WTC11 (cell line): ENCODE data around the gene MLPH. TPM values are rescaled to one million over a fixed set of nuclear protein-coding genes. Genes with fewer than 3 reads are reported as not detected.

ENCODE experiments used
- ATAC-seq: fragments of 200-7000 bp; cut with Tn5 transposase; 2 replicates; pipeline ENCODE4 v1.10.0; 2021; ENCODE audit warnings: mild to moderate bottlenecking, moderate library complexity
- CTCF ChIA-PET: fragments of 300-600 bp; sonication (Branson Sonifier 250); formaldehyde crosslinking; loops from one replicate; lab custom pipeline; 2021; ENCODE audit warnings: antibody characterized with exemption; lab: Charles Lee
- POLR2A ChIA-PET: fragments of 350-600 bp; sonication (Branson Sonifier 250); formaldehyde crosslinking; loops from one replicate; lab custom pipeline; 2021; ENCODE audit warnings: antibody characterized with exemption; lab: Charles Lee
- DNase-seq: peaks from one replicate; pipeline ENCODE4 v3.0.0; 2021; ENCODE audit warnings: low spot score
- H3K27ac Mint-ChIP-seq: 2 replicates; pipeline ENCODE4 v1.8.0; 2021; ENCODE audit warnings: mixed read lengths
- H3K27me3 Mint-ChIP-seq: 2 replicates; pipeline ENCODE4 v1.8.0; 2021; ENCODE audit warnings: low read depth, mild to moderate bottlenecking, moderate library complexity, mixed read lengths
- H3K36me3 Mint-ChIP-seq: 2 replicates; pipeline ENCODE4 v1.8.0; 2021; ENCODE audit warnings: mixed read lengths
- H3K4me1 Mint-ChIP-seq: 2 replicates; pipeline ENCODE4 v1.8.0; 2022; ENCODE audit warnings: mixed read lengths
- H3K4me3 Mint-ChIP-seq: 2 replicates; pipeline ENCODE4 v1.8.0; 2021; ENCODE audit warnings: mild to moderate bottlenecking, moderate library complexity, mixed read lengths
- H3K9me3 Mint-ChIP-seq: 2 replicates; pipeline ENCODE4 v1.8.0; 2021; ENCODE audit warnings: mixed read lengths
- GTF2I ChIP-seq: fragments of 250-450 bp; sonication (Bioruptor Pico); conservative IDR thresholded peaks from 2 replicates; pipeline ENCODE4 v1.4.0; 2021; ENCODE audit warnings: mild to moderate bottlenecking
- JAZF1 ChIP-seq: fragments of 250-450 bp; sonication (Bioruptor Pico); IDR thresholded peaks from 2 replicates; pipeline ENCODE4 v1.9.0; 2021; ENCODE audit warnings: moderate library complexity, mild to moderate bottlenecking, inconsistent platforms
- KAT7 ChIP-seq: sonication (generic); formaldehyde crosslinking; IDR thresholded peaks from 2 replicates; pipeline ENCODE4 v1.8.1; 2023; ENCODE audit warnings: missing genetic modification reagents, mild to moderate bottlenecking, borderline replicate concordance
- MYBL2 ChIP-seq: sonication (generic); formaldehyde crosslinking; IDR thresholded peaks from 2 replicates; pipeline ENCODE4 v1.8.1; 2023; ENCODE audit warnings: mild to moderate bottlenecking, moderate library complexity, missing genetic modification reagents
- NR2C2 ChIP-seq: sonication (generic); formaldehyde crosslinking; IDR thresholded peaks from 2 replicates; pipeline ENCODE4 v1.8.0; 2022; ENCODE audit warnings: mild to moderate bottlenecking, missing genetic modification reagents
- TEAD1 ChIP-seq: sonication (generic); formaldehyde crosslinking; IDR thresholded peaks from 2 replicates; pipeline ENCODE4 v1.8.0; 2022; ENCODE audit warnings: mild to moderate bottlenecking, missing genetic modification reagents
- TP53 ChIP-seq: sonication (generic); formaldehyde crosslinking; IDR thresholded peaks from 2 replicates; pipeline ENCODE4 v1.8.1; 2023; ENCODE audit warnings: mild to moderate bottlenecking, missing genetic modification reagents
- ZBTB21 ChIP-seq: sonication (generic); formaldehyde crosslinking; IDR thresholded peaks from 2 replicates; pipeline ENCODE4 v1.8.1; 2023; ENCODE audit warnings: mild to moderate bottlenecking, missing genetic modification reagents, borderline replicate concordance
- ZNF423 ChIP-seq: fragments of 250-450 bp; sonication (Bioruptor Pico); IDR thresholded peaks from 2 replicates; pipeline ENCODE4 v2.1.2; 2022; ENCODE audit warnings: mild to moderate bottlenecking, moderate library complexity
- total RNA-seq: library from RNA; stranded (reverse); gene quantifications from 3 replicates; pipeline ENCODE4 v1.2.3, GENCODE V29; 2021
- TF ChIP-seq, protein P1 (sequence below): sonication (generic); formaldehyde crosslinking; IDR thresholded peaks from 2 replicates; pipeline ENCODE4 v1.8.1; 2023; ENCODE audit warnings: mild to moderate bottlenecking, missing genetic modification reagents, moderate library complexity
- TF ChIP-seq, protein P2 (sequence below): fragments of 250-450 bp; sonication (Bioruptor Pico); IDR thresholded peaks from 2 replicates; pipeline ENCODE4 v1.9.0; 2021; ENCODE audit warnings: mild to moderate bottlenecking, borderline replicate concordance
- TF ChIP-seq, protein P3 (sequence below): sonication (generic); formaldehyde crosslinking; IDR thresholded peaks from 2 replicates; pipeline ENCODE4 v1.8.1; 2022; ENCODE audit warnings: low read depth, missing genetic modification reagents, borderline replicate concordance
- TF ChIP-seq, protein P4 (sequence below): sonication (generic); formaldehyde crosslinking; IDR thresholded peaks from 2 replicates; pipeline ENCODE4 v1.8.1; 2023; ENCODE audit warnings: mild to moderate bottlenecking, missing genetic modification reagents, moderate library complexity
- TF ChIP-seq, protein P5 (sequence below): sonication (generic); formaldehyde crosslinking; IDR thresholded peaks from 2 replicates; pipeline ENCODE4 v1.8.0; 2022; ENCODE audit warnings: mild to moderate bottlenecking, missing genetic modification reagents

Gene MLPH
- total RNA-seq, 1 experiment from 2014 or later = 10.3 TPM

DNA sequence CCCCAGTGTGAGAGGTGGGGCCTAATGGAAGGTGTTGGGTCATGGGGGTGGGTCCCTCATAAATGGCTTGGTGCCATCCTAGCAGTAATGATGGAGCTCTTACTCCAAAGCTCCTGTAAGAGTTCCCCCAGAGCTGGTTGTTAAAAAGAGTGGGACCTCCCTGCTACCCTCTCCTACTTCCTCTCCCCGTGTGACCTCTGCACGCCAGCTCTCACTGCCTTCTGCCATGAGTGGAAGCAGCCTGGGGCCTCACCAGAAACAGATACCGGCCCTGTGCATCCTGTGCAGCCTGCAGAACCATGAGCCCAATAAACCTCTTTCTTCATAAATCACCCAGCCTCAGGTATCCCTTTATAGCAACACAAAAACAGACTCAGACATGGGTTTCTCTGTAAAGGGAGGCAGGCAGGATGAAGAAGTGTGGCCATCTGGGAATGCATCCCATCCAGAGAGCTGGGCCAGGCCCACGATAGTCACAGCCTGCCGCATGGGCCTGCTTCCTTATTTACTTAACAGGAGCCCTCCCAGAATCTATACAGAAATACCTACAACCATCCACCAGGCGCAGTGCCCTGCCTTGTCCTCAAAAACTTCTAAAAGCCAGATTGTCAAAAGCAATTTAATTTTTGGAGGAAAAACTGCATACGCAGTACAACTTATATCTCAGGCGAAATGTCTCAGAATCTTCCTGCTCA lies 86.8 kb downstream of the MLPH start:
- ChIA-PET CTCF (interaction anchor here (0.6 to 7.1 kb wide), 13 partner anchors 10 to 152 kb away, joined by 3 to 385 read pairs (median 36); partner anchors contain the start of gene RAB17), POLR2A (interaction anchor here (0.6 kb wide), 1 partner anchor 30 kb away, joined by 3 read pairs; no protein-coding TSS in a partner anchor)
- no peak for TF ChIP-seq ZBTB21
- no peak for TF ChIP-seq ZNF423 (CRISPR knock-in tag)
- no peak for TF ChIP-seq NR2C2 (CRISPR knock-in tag)
- TF ChIP-seq, protein P1, sequence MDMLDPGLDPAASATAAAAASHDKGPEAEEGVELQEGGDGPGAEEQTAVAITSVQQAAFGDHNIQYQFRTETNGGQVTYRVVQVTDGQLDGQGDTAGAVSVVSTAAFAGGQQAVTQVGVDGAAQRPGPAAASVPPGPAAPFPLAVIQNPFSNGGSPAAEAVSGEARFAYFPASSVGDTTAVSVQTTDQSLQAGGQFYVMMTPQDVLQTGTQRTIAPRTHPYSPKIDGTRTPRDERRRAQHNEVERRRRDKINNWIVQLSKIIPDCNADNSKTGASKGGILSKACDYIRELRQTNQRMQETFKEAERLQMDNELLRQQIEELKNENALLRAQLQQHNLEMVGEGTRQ (CRISPR knock-in tag) = no peak
- TF ChIP-seq JAZF1 = no peak
- TF ChIP-seq, protein P2, sequence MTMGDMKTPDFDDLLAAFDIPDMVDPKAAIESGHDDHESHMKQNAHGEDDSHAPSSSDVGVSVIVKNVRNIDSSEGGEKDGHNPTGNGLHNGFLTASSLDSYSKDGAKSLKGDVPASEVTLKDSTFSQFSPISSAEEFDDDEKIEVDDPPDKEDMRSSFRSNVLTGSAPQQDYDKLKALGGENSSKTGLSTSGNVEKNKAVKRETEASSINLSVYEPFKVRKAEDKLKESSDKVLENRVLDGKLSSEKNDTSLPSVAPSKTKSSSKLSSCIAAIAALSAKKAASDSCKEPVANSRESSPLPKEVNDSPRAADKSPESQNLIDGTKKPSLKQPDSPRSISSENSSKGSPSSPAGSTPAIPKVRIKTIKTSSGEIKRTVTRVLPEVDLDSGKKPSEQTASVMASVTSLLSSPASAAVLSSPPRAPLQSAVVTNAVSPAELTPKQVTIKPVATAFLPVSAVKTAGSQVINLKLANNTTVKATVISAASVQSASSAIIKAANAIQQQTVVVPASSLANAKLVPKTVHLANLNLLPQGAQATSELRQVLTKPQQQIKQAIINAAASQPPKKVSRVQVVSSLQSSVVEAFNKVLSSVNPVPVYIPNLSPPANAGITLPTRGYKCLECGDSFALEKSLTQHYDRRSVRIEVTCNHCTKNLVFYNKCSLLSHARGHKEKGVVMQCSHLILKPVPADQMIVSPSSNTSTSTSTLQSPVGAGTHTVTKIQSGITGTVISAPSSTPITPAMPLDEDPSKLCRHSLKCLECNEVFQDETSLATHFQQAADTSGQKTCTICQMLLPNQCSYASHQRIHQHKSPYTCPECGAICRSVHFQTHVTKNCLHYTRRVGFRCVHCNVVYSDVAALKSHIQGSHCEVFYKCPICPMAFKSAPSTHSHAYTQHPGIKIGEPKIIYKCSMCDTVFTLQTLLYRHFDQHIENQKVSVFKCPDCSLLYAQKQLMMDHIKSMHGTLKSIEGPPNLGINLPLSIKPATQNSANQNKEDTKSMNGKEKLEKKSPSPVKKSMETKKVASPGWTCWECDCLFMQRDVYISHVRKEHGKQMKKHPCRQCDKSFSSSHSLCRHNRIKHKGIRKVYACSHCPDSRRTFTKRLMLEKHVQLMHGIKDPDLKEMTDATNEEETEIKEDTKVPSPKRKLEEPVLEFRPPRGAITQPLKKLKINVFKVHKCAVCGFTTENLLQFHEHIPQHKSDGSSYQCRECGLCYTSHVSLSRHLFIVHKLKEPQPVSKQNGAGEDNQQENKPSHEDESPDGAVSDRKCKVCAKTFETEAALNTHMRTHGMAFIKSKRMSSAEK (CRISPR knock-in tag) = no peak
- peaks cover 41% of the 10 kb centered on the region for H3K4me1 Mint-ChIP-seq
- no peak for ATAC-seq
- H3K36me3 Mint-ChIP-seq = peaks cover 22% of the 10 kb centered on the region
- no peak for DNase-seq
- H3K27ac Mint-ChIP-seq = peak overlapping the region; percentile 85
- H3K27me3 Mint-ChIP-seq = no peaks in the 10 kb centered on the region
- H3K9me3 Mint-ChIP-seq = peaks cover 3% of the 10 kb centered on the region
- no peak overlapping the region for H3K4me3 Mint-ChIP-seq

DNA sequence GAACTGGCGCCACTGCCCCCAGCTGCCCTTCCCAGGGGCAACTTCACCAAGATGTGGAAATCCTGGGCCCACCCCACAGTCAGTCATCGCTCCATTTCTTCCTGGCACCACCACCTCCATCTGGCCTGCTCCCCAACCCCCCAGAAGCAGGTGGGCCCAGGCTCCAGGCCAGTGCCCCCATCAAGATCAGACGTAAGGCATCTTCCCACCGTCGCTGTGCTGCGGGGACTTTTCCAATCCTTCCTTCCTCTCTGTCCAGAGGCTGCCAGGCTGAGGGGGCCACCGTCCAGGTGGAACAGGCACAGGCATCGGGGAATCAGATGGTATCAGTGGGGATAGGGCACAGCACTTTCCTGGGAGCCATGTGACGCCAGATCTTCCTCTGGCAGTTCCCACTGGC lies 87.4 kb downstream of the MLPH start:
- Mint-ChIP-seq H3K27me3 (no peaks in the 10 kb centered on the region), H3K4me1 (peaks cover 41% of the 10 kb centered on the region), H3K9me3 (no peaks in the 10 kb centered on the region), H3K4me3 (no peak overlapping the region), H3K27ac (peak overlapping the region; percentile 65; the same call in 1 of the 2 replicates), H3K36me3 (peaks cover 25% of the 10 kb centered on the region)
- DNase-seq (no peak), ATAC-seq (no peak)
- CTCF ChIA-PET = interaction anchor here (1.0 to 7.1 kb wide), 6 partner anchors 9 to 153 kb away, joined by 3 to 385 read pairs (median 45); partner anchors contain the start of gene RAB17
- POLR2A ChIA-PET = no interaction called here
- TF ChIP-seq TP53 (CRISPR knock-in tag) (no peak), KAT7 (CRISPR knock-in tag) (no peak), TEAD1 (CRISPR knock-in tag) (no peak), GTF2I (CRISPR knock-in tag) (no peak), MYBL2 (CRISPR knock-in tag) (no peak)
- TF ChIP-seq, protein P3, sequence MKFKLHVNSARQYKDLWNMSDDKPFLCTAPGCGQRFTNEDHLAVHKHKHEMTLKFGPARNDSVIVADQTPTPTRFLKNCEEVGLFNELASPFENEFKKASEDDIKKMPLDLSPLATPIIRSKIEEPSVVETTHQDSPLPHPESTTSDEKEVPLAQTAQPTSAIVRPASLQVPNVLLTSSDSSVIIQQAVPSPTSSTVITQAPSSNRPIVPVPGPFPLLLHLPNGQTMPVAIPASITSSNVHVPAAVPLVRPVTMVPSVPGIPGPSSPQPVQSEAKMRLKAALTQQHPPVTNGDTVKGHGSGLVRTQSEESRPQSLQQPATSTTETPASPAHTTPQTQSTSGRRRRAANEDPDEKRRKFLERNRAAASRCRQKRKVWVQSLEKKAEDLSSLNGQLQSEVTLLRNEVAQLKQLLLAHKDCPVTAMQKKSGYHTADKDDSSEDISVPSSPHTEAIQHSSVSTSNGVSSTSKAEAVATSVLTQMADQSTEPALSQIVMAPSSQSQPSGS (CRISPR knock-in tag) = no peak
- TF ChIP-seq, protein P4, sequence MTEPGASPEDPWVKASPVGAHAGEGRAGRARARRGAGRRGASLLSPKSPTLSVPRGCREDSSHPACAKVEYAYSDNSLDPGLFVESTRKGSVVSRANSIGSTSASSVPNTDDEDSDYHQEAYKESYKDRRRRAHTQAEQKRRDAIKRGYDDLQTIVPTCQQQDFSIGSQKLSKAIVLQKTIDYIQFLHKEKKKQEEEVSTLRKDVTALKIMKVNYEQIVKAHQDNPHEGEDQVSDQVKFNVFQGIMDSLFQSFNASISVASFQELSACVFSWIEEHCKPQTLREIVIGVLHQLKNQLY (CRISPR knock-in tag) = no peak
- TF ChIP-seq, protein P5, sequence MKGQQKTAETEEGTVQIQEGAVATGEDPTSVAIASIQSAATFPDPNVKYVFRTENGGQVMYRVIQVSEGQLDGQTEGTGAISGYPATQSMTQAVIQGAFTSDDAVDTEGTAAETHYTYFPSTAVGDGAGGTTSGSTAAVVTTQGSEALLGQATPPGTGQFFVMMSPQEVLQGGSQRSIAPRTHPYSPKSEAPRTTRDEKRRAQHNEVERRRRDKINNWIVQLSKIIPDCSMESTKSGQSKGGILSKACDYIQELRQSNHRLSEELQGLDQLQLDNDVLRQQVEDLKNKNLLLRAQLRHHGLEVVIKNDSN (CRISPR knock-in tag) = no peak
